GM13976 (cell line): ENCODE data around the gene KRT79.

Experiments
- DNase-seq: peaks from one replicate; pipeline ENCODE4 v3.0.0; 2012; ENCODE audit warnings: low spot score
- CTCF ChIP-seq: IDR thresholded peaks from 2 replicates; pipeline ENCODE4 v1.5.1; 2012; ENCODE audit warnings: borderline replicate concordance, mild to moderate bottlenecking; ENCODE audit not compliant: insufficient read depth; ENCODE audit errors: extremely low read depth, missing control alignments, control extremely low read depth
- in situ Hi-C: fragments of 300-500 bp; cut with MboI; formaldehyde crosslinking; loops from one replicate; pipeline ENCODE4 v1.12.0; 2022; ENCODE audit warnings: low sequenced_read_pairs, mixed read lengths, inconsistent platforms; ENCODE audit not compliant: unreplicated experiment

The KRT79 gene

GRCh38 chr12:52835271-52836041 lies 1.3 kb upstream of the KRT79 start:
- in situ Hi-C loops = no loop called here
- DNase-seq = no peak
- TF ChIP-seq CTCF = no peak

GRCh38 chr12:52834727-52835001 lies 553 bp upstream of the KRT79 start:
- DNase-seq = no peak
- TF ChIP-seq CTCF = no peak
- in situ Hi-C loops = no loop called here

- no peak for DNase-seq
- no peak for TF ChIP-seq CTCF
- in situ Hi-C loops = no loop called here
These were observed 866 bp downstream of the KRT79 start for GRCh38 chr12:52832985-52833905.

GRCh38 chr12:52832451-52832850 lies 1.7 kb downstream of the KRT79 start:
- DNase-seq = no peak
- in situ Hi-C loops = no loop called here
- TF ChIP-seq CTCF = no peak

GRCh38 chr12:52831251-52831650 lies 2.9 kb downstream of the KRT79 start:
- DNase-seq = no peak
- no peak for TF ChIP-seq CTCF
- in situ Hi-C loops = no loop called here

GRCh38 chr12:52829986-52830770 lies 3.9 kb downstream of the KRT79 start:
- no peak for TF ChIP-seq CTCF
- DNase-seq = no peak
- in situ Hi-C loops = no loop called here
